T-helper 22 cell (primary cell): ENCODE data around the gene SAT2.
"Not testable (repeated sequence)": the region's sequence is repeated elsewhere in the genome, so short reads cannot be mapped to it uniquely, and the experiment has no call there.

Source experiments
- DNase-seq: peaks from one replicate; pipeline ENCODE4 v3.0.0-alpha.2; 2020; ENCODE audit warnings: low read depth

SAT2 gene

GRCh38 chr17:7627250-7628121 is at the start of gene SAT2:
Gene SAT2 (minus strand): TSS chr17:7627821. CDS start chr17:7627635, 186 bp downstream.
- DNase-seq = peak; percentile 81

GRCh38 chr17:7676533-7676932 is 48.9 kb upstream of the SAT2 start:
- no peak for DNase-seq

- no peak for DNase-seq
These were observed 47.3 kb upstream of the SAT2 start for GRCh38 chr17:7674934-7675333.

- DNase-seq = no peak
These were observed 45.6 kb upstream of the SAT2 start for GRCh38 chr17:7673239-7673638.

GRCh38 chr17:7668482-7668881 is 40.9 kb upstream of the SAT2 start:
- DNase-seq = no peak

- no peak for DNase-seq
These were observed 40.2 kb upstream of the SAT2 start for GRCh38 chr17:7667656-7668406.

GRCh38 chr17:7656958-7657609 is 29.5 kb upstream of the SAT2 start:
- no peak for DNase-seq

GRCh38 chr17:7655541-7655840 is 27.9 kb upstream of the SAT2 start:
- no peak for DNase-seq

GRCh38 chr17:7654832-7655540 is 27.4 kb upstream of the SAT2 start:
- DNase-seq = no peak

GRCh38 chr17:7652388-7653356 is 25.1 kb upstream of the SAT2 start:
- DNase-seq = no peak

- DNase-seq = no peak
These were observed 24.2 kb upstream of the SAT2 start for GRCh38 chr17:7651665-7652387.

- DNase-seq = no peak
These were observed 23.6 kb upstream of the SAT2 start for GRCh38 chr17:7651097-7651664.

- DNase-seq = peak; percentile 73
These were observed 23.0 kb upstream of the SAT2 start, which contains the start of gene ATP1B2 for GRCh38 chr17:7650509-7651096. Gene ATP1B2 (plus strand): TSS chr17:7650926. CDS start chr17:7651519, 593 bp downstream.

- DNase-seq = no peak
These were observed 19.4 kb upstream of the SAT2 start for GRCh38 chr17:7647018-7647417.

- DNase-seq = no peak
These were observed 18.8 kb upstream of the SAT2 start for GRCh38 chr17:7646457-7646856.

- no peak for DNase-seq
These were observed 17.2 kb upstream of the SAT2 start for GRCh38 chr17:7644775-7645174.

- not testable (repeated sequence) for DNase-seq
These were observed 14.0 kb upstream of the SAT2 start for GRCh38 chr17:7641635-7642034.

- no peak for DNase-seq
These were observed 13.2 kb upstream of the SAT2 start for GRCh38 chr17:7640783-7641182.

- no peak for DNase-seq
These were observed 8.5 kb upstream of the SAT2 start for GRCh38 chr17:7636163-7636562.

GRCh38 chr17:7634384-7634783 is 6.8 kb upstream of the SAT2 start:
- DNase-seq = no peak
